Occipital lobe (tissue), 3 donors: ENCODE results near the gene ANKRD17. TPM values are rescaled to one million over a fixed set of nuclear protein-coding genes. Genes with fewer than 3 reads are reported as not detected.

Experiments used
- DNase-seq: peaks from one replicate; lab custom pipeline; 2025; lab: John Stamatoyannopoulos, UW
- small RNA-seq: library from RNA; depleted of rRNA; stranded (forward); fragments of <200 nt; gene quantifications from one replicate; pipeline ENCODE3, GENCODE V24; 2014
- total RNA-seq: library from RNA; depleted of rRNA; stranded (reverse); fragments of >200 nt; gene quantifications from one replicate; pipeline ENCODE4 v1.2.3, GENCODE V29; 2014

The ANKRD17 gene
- total RNA-seq, 1 donor from 2014 or later = 79.2 TPM

DNA sequence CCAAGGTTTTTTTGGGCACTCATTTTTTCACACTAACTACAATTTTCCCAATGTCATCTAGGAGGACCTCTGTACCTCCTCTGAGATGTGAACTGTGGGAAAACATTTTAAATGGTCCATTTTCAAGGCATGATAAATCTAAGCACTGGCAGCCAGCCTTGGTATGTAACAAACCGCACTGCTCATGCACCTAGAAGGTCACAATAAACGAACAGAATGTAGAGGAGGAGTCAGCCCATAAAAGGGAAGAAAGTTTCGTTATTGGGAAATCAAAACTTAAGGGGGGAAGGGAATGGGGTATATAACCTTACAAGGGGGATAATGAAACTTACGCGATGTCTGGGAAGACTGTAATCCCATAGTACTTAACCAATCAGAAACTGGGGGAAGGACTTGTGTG lies 205.5 kb downstream of the ANKRD17 start:
- no peak for DNase-seq

DNA sequence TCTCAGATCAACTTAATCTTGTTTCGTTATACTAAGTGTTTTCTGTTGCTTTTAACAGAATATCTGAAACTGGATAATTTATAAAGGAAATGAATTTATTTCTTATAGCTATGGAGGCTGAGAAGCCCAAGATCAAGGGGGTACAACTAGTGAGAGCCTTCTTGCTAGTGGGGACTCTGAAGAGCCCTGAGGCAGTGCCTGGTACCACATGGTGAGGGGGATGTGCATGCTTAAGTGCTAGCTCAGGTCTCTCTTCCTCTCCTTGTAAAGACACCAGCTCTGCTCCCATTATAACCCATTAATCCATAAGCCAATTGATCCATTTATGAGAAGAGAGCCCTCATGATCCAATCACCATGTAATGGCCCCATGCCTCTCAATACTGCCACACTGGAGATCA lies 207.0 kb downstream of the ANKRD17 start:
- DNase-seq = no peak

DNA sequence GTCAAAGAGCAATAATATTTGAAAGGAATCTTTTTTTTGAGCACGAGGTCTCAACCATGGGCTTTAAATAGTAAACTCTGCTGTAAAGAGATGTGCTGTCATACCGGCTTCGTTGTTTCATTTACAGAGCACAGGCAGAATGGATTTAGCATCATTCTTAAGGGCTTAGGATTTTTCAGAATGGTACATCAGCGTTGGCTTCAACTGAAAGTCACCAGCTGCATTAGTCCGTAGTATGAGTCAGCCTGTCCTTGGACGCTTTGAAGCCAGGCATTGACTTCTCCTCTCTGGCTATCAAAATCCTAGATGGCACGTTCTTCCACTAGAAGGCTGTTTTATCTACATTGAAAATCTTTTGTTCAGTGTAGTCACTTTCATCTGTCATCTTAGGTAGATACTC lies 212.7 kb downstream of the ANKRD17 start:
- no peak for DNase-seq

DNA sequence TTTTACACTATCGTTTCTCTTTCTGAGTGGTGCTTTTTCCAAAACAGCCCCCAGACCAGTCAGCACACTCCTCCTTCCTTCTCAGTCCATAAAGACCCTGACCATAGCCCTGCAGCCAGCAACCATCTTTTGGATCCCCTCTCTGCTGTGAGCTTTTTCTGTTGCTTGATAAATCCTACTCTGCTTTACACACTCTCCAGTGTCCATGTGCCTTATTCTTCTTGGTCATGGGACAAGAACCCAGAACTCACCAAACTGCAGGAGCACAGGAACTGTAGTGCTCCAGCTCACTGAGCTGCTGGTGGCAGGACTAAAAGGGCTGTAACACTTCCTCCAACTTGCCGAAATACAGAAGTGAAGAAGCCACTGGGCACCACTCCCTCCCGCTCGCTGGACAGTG lies 221.5 kb downstream of the ANKRD17 start:
- no peak for DNase-seq

DNA sequence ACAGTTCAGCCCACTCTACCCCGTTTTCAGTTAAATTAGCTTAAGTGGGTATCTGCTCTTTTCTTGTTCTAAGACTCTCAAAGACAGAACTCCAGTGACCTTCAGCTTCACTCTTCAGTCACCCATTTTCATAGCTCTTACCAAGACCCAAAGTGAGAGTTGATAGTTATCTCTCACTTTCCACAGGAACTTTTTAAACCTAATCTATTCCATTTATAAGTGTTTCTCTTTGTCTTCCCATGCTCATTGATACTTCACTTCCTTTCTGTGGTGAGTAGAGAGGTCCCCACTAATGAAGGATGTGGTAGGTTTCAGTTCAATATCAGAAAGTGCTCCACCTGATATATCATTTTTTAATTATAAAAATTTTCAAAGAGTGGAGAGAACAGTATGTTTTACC lies 222.5 kb downstream of the ANKRD17 start:
- DNase-seq = no peak

DNA sequence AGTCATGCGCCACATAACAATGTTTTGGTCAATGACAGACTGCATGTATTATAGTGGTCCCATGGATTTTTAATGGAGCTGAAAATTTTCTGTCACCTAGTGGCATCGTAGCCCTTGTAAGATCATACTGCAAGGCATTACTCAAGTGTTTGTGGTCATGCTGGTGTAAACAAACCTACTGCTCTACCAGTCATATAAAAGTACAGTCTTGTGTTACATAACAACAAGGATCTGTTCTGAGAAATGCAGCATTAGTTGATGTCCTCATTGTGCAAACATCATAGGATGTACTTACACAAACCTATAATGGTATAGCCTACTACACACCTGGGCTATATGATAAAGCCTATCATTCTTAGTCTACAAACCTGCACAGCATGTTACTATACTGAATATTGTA lies 223.7 kb downstream of the ANKRD17 start:
- no peak for DNase-seq

DNA sequence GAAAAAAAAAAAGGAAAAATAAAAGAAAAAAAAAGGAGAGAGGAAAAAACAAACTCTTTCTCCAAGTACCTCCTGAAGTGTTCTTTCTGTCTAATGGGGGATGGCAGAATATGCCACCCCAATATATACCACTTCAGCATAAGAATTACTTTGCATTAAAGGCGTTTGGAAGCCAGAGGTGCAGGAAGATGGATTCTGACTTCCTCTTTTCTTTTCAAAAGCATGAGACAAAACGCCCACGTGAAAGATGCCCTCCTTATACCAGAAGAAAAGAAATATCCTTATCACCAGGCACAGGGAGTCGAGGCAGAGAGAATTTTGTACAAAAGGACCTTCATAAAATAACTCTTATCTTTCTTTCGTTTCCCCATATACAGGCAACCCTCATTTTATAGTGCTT lies 230.0 kb downstream of the ANKRD17 start:
- no peak for DNase-seq

Small RNA genes lying within 50 kb of the gene (small RNA-seq; reads per million reads assigned to genes)
- not detected for gene RF00334
- not detected for gene RNU6ATAC5P

Other genes starting within 250 kb of the ANKRD17 start
- gene COX18, start 189.1 kb downstream of the ANKRD17 start, total RNA-seq = 40.4 TPM
- gene ALB, start 145.5 kb upstream of the ANKRD17 start, total RNA-seq = 14.2 TPM
- 0.62 TPM for gene AFP, start 177.4 kb upstream of the ANKRD17 start, total RNA-seq
- not detected for gene AFM, start 222.9 kb upstream of the ANKRD17 start, total RNA-seq